COLO829 (cell line): ENCODE measurements around the gene ADGRA1.

Experiments
- DNase-seq: peaks from one replicate; pipeline ENCODE4 v3.0.0; 2012; ENCODE audit warnings: low spot score

Gene ADGRA1

DNA sequence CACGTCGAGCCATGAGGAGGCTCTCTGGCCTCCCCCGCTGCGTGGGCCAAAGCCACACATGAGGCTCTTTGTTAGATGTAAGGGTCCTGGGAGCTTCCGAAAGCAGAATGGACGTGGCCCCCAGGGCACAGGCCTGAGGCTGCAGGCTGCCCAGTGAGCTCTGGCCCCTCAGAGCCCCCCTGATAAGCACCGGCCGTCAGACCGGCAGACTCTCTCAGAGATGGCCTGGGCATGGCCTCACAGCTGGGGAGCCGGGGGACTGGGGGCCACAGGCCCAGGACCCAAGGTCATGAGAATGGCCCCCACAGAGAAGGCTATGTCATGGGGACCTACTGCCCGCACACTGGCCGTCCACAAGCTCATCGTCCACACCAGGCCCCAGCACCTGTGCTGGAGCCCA is 31.7 kb upstream of the ADGRA1 start:
- no peak for DNase-seq

DNA sequence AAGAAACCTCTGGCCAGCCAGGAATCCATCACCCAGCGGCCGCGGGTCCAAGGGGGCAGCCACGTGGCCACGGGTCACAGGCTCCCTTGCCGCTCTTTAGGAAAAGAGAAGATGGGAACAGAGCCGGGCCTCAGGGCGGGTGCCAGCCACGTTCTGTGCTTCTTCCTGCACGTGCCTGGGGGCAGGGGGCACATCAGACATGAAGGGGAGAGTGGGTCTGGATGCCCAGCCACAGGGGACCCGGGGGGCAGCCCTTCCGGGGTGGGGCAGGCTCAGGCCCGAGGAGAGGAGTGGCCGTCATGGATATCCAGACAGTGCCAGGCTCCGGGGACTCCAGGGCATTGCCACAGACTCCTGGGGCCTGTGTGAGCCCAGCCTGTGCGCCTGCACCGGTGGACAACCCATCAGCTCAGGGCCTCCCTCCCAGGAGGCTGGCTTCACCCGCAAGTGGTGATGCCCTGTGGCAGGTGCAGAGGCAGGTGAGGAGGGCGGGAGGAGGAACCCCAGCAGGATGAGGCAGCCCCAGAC is 31.0 kb upstream of the ADGRA1 start:
- no peak for DNase-seq

DNA sequence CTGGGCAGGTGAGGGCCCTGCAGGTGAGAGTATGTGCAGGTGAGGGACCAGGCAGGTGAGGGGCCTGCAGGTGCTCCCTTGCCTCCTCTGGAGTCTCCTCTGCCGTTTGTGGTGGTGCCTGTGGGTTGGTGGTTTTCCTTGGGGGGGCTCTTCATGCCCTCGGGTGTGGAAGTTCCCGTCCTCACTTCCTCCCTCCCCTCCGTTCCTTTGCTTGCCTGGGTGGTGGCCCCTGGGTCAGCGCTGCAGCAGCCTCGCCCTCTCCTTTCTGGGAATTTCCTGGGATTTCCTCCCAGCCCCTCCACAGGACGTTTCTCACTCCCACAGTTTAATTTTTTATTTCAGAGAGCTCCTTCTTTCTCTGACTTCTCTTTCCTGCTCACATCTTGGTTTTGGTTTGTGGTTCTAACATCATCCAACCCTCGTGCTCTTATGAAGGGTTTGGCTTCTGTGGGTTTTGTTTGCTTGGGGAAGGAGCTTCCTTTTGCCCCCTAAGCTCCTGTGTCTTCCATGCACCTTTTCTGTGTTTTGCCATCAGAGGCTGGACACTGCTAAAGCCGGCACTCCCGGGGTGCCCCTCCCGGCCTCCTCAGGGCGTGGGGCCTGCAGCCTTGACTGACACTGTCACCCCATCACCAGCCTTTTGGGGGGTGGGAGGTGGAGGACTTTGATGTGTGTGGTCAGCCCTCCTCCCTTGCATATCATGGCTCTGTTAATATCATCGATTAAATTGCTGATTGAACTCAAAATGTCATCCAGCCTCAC is 29.2 kb upstream of the ADGRA1 start:
- DNase-seq, result no peak

DNA sequence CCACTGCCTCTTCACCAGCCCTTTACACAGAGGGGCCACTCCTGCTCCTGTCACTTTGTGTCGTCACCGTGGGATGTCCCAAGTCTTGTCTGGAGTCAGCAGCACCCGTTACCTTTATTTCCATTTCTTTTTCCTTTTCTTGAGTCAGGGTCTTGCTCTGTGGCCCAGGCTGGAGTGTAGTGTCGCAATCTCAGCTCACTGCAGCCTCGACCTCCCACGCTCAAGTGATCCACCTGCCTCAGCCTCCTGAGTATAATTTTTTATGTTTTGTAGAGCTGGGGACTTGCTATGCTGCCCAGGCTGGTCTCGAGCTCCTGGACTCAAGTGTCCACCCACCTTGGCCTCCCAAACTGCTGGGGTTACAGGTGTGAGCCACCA is 28.6 kb upstream of the ADGRA1 start:
- no peak for DNase-seq

DNA sequence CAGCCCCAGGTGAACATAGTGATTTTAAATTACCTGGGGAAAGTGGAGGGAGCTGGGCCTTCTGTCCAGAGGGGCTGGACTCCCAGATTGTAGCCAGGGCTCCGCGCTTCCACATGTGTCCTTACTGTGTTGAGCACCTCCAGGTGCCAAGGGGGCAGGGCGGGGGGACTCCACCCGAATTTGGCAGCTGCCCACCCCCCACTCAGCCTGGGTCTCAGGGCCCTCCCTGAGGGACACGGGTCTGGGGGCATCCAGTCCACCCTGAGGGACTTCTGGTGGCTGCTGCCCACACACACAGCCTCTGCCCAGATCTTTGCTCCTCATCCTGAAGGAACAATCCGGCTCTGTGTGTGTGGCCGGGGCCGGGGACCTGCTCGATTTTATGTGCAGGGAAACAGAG is 28.2 kb upstream of the ADGRA1 start:
- no peak for DNase-seq

DNA sequence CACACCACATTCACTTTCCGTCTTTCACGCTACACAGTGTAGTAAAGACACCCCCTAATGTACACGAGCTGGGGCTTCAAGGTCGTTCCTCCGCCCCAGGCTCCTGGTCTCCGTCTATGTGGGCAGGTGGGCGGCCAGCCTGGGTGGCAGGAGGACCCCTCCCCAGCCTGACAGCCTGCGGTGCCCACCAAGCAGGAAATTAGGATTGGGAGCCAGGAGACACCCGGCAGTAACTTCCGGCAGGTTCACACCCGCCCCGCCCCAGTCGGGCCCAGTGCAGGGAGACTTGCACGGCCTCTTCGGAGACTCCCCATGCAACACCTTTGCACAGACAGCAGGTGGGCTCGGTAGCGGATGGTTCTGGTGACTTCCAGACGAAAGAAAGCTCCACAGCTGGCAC is 27.7 kb upstream of the ADGRA1 start:
- DNase-seq, result no peak

DNA sequence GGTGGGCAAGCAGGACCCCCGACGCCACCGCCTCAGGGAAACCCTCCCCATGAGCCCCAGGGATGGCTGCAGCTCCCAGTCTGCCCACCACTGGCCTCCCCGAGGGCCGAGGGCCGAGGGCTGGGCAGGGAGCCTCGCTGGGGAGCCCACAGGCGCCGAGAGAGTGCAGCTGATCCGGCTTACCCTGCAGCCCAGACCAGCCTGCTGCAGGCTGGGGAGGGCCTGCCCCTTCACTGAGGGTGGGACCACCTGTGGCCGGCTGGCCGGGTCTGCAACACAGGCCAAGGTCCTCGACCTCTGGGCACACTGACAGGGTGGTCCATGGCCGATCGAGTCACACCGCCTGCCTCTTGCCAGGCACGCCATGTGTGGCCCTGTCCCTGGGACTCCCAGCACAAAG is 27.3 kb upstream of the ADGRA1 start:
- no peak for DNase-seq

DNA sequence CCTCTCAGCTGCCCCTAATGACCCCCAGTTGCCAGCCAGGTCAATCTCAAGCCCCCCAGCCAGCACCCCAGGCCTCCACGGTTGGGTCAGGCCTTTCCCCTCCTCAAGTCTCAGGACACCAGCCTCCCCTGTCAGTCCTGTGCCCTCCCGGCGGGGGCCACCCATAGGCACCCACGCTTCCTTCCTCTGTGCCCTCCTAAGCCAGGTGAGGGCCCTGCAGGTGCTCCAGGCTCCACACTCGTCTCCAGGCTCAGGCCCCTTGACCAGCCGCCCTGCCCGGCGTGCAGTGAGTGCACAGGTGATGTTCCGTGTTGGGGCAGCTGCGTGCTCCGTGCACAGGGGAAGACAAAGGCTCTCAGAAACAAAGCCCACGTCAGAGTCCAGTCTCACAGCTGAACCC is 26.8 kb upstream of the ADGRA1 start:
- DNase-seq, result no peak

DNA sequence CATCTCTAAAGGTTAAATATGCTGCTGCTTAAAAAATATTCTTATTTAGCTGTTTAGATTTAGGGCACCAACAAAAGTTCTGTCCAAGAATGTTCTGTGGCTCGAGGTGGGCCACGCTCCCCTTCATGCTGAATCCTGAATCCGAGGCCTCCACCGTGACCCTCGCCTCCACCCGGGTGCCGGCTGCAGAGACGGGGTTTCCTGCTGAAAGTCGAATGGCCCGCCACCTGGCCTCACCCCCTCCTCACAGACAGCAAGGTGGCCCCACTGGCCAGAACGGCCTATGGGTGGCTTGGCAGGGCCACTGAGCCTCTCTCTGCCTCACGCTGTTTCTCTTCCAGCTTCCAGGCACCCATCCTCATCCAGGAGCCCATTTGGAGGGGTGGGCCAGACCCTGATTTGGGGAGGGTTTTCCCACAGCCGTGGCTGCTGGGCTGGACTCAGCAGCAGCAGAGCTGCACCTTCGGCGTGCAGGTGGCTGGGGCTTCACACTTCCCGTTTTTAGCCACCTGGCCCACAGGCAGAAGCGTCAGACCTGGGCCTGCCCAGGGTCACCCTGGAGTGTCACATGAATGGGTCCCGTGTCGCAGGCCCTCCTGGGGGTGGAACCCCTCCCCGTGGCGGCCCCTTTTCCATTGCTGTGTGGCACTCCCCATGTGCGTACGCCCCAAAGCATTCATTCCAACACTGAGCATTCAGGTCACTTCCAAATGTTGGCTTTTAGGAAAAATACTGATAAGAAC is 26.3 kb upstream of the ADGRA1 start:
- no peak for DNase-seq

DNA sequence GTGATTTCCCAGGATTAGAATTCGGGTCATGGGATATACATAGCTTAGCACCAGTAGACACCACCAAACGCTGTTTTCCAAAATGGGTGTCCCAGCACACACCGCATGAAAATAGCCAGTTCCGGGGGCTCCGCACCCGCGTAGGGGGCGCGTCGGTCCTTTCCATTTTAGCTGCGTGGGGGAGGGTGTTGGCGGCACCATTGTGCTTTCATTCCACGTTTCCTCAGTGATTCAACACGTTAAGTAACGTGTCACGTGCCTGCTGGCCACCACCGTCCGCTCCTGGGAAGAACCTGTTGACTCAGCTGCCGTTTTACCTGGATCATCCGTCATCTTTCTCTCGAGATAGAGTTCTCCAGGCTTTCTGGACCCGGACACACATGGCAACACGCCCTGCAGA is 25.6 kb upstream of the ADGRA1 start:
- DNase-seq, result no peak

DNA sequence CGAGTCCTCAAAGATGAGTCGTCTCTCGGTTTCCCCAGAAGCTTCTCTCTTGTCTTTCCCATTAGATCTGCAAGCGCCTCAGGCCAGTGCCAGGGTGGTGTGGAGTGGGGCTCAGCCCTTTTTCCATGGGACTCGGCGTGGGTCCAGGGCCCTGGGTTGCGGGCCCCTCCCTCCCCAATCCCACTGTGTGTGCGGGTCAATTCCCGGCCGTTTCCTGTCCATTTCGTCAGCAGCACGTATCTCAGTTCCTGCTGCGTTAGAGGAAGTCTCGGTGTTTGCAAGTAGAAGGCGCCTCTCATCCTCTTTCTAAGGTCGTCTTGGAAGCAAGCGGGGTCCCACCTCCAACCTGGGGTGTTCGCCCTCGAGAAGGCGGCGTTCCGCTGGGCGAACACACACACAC is 25.1 kb upstream of the ADGRA1 start:
- no peak for DNase-seq

DNA sequence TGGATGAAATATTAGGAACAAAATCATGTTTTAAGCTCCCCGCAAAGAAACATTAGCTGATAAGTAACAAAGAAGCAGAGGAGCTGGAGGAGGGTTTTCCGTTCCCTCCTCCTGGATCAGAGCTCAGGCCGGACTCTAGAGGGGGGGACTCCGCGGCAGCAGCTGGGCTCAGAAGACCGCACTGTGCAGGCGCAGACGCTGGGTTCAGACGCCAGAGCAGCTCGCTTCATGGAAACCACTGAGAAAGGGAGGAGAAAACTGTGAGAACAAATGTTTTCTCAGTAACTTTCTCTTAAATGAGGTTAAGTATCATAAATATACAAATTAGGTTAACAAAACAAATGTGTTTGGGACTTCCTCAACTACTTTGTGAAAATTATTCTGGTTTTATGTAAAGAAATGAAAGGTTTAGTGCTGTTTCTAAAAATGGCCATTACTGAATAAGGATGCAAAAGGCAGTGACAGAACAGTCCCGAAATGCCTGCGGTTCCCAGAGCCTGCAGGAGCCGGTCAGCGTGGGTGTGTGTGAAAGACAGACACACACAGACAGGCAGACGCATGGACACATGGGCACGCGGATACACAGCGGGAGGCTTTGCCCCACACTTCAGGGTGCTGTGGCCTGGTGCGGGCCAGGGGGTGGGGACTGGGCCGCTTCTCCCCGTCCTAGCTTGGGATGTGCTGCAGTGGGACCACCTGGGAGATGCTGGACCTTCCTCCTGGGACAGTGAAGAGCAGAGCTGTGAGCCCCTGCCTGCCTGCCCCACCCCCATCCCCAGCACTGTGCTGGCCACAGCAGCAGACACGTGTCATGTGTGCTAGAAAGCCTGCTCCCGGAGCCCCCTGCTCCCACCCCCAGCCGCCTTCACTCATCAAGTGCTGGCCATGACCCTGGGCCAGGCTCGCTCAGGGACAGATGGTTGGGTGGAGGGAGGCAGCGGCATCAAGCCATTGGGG is 20.3 kb upstream of the ADGRA1 start:
- no peak for DNase-seq

DNA sequence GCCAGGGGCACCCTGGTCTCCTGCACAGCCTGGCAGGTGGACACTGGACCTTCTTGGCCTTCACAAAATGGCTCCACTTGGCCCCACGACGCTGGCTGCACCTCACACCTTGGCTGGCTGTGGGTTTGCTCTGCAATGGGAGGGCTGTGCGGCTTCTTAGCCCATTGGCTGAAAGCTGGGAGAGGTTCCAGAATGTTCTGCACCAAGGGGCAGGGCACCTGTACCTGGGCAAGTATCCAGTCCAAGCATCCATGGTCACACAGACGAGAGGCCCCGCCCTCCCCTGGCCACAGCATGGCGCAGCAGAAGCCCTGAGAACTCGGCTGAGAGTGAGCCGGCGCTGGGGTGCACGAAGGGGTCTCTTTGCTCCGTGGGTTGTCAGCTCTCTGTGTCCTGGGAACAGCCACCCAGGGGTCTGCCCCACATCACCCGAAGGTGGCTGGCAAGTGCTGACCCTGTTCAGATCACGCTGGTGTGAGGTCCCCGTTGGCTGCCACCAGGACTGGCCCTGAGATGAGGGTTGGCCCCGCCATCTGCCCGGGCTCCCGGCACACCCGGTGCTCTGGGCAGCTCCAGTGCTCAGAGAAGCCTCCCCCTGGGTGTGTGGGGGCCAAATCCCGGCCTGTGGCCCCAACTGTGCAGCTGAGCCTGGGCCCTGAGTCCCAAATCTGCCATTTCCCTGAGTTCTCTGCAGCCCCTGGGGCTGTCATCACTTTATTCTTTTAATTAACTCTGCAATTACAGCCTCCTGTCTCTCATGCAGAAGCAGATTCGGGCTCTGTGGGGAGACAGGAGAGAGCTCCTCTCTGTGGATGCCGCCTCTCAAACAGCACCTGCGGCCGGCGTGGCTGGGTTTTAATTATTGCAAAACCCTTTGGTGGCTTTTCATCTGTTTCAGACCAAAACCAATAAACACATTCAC is 19.4 kb upstream of the ADGRA1 start:
- no peak for DNase-seq

DNA sequence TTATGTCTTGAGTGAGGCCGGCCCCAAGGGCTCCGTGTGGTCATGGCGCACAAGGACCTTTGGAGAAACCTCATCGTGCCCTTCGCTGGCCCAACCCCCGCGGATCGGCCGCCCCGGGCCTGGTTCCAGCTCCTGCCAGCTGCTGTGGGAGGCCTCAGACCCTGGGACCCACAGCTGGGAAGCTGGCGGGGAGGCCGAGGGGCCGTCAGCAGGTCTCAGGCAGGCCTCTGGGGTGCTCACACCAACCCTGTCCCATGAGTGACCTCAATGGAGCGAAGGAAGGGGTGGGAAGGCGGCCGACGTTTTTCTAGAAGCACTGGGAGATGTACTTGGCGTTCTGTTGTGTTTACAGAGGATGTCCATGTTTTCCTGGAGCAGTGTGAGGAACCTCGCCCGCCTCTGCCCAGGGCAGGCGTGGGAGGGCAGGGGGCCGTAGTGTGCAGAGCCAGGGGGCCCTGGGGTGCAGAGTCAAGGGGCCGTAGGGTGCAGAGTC is 18.6 kb upstream of the ADGRA1 start:
- DNase-seq, result no peak

DNA sequence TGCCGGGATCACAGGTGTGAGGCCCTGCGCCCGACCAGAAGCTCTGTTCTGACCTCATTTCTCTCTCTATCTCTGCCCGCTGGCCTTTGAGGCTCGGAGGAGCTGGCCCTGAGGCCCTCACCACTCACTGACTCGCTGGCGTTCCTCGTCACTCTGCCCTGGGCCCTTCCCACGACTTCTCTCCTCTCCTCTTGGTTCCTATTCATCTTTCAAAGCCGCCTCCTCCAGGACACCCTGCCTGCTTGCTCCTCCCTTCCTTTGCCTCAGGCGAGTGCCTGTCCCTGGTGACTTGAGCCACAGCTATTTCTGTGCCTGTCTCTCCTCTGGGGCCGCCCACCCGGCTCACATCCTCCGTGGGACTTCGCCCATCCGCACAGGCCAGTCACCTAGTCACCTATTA is 17.3 kb upstream of the ADGRA1 start:
- DNase-seq, result no peak

DNA sequence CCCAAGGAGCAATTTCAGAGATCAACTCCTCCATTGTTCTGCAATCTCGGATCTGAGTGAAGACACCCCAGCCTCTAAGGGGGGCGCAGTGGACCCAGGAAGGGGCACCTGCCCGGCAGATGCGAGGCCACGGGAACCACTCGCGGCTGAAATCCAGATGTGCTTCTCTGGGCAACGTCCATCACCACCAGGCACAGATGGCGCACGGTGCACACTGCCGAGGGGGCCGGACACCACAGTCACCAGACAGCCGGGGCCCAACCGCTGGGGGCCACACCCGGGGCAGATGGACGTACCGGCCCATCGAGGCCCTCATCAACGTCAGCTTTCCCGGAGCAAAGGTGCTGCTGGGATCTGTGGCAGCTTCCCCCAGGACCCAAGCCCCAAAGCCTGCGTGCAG is 16.9 kb upstream of the ADGRA1 start:
- DNase-seq, result no peak

DNA sequence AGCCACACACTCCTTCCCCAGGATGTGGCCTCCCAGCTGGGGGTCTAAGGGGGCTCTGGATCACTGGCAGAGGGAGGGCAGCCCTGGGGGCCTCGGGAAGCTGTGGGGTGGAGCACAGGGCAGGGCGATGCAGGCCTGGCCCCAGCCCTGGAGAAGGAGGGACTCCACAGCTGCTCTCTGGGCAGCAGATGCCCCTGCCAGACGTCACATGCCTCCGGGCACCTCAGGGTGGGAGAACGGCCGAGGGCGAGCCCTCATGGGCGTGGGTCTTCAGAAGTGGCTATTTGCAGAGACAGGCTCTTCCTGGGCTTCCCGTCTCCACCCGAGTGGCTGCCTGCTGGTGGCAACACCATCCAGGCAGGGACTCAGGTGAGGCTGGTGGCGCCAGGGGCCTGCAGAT is 16.0 kb upstream of the ADGRA1 start:
- no peak for DNase-seq

DNA sequence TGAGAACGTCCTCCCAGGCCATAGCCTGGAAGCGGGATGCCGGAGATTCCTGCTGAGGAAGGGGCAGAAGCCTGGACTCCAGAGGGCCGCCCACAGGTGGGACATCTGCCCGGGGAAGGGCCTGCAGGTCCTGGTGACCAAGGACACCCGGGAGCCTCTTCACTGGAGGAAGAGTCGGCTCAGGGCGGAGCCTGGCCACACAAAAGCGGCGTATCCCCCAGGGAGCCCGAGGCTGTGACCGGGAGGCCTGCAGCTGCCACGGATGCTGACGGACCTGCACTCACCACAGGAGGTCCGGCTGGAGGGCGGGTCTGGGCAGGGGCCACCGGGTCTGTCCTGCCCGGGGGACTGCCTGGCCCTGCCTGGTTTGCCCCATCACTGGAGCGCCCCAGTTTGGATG is 15.5 kb upstream of the ADGRA1 start:
- DNase-seq, result no peak

DNA sequence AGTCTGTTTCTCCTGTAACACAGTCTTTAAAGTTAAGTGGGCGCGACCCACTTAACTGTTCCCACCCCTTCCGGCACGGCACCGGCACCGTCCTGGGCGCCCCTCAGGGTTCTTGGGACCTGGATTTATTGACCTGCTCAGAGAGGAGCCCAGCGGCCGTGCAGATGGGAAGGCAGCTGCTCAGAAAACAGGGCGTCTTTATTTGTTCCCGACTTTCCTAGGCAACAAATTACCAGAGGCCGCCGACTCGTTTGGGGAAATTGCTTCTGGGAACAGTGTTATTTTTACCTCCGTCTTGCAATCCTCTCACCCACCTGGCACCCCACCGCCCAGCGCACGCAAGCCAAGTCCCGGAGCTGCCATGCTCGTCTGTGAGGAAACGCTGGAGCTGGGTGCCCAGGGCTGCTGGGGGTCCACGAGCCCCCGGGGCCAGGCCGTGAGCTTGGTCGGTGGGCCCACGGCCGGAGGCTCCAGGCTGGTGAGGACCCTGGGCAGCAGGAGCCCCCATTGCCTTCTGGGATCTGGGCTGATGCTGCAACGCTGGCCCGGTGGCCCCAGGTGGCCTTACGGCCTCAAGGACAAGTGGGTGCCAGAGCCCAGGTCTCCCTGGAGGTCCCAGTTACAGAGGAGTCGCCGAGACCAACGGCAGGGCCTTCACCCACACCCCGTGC is 14.9 kb upstream of the ADGRA1 start:
- no peak for DNase-seq

DNA sequence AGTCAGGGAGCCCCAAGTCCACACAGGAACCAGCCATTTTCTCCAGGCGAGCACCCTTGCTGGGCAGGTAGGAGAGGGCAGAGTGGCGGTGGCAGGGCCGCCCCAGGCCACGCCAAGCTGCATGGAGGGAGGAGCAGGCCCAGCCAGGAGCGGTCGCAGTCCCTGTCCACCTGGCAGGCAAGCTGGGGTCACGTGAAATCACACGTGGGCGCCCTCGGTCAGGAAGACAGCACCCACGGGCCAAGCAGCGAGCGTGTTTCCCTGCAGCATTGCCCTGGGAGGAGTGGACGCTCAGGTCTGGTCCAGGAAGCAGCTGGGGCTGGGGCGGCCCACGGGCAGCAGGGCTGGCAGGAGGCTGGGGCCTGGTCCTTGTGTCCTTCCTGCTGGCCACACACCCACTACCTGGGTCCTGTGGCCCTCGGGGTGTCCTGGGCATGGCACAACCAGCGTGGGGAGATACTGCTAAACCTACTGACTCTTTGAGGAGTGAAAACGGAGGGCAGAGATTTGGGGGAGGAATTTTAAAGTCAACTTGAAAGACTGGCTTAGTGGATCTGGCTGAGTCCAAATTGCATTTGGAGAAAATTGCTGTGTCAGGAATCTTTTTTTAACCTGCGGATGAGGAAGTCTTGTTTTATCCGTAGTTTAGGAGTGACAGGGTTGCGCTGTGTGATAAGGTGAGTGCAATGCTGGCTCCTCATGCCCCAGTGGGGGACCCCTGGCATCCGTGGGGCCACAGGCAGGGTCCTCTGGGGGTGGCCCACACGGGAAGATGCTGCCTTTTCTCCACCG is 12.2 kb upstream of the ADGRA1 start:
- DNase-seq, result no peak
